Gastrocnemius medialis (tissue), 4 donors: ENCODE results near the gene CEMP1.
"Not testable (repeated sequence)": the region's sequence is repeated elsewhere in the genome, so short reads cannot be mapped to it uniquely, and the experiment has no call there.

ENCODE experiments used
- POLR2A ChIP-seq, 2 donors: fragments of 450-650 bp; IDR thresholded peaks; one replicate each; pipeline ENCODE4 v1.6.1; 2017; ENCODE audit warnings: antibody characterized with exemption in 2 of 2, mild to moderate bottlenecking in 2 of 2, moderate library complexity in 2 of 2
- TF ChIP-seq, protein P1 (sequence below), 5 experiments: fragments of 450-650 bp in 3 of 5; fragments of 200-600 bp in 2 of 5; sonication (generic) in 2 of 5; IDR thresholded peaks in 4 of 5; conservative IDR thresholded peaks in 1 of 5; 1 replicate in 4 of 5; 2 replicates in 1 of 5; pipeline ENCODE4 v1.5.1; 2016 to 2019; ENCODE audit warnings: antibody characterized with exemption in 5 of 5, mild to moderate bottlenecking in 3 of 5, moderate library complexity in 3 of 5

DNA sequence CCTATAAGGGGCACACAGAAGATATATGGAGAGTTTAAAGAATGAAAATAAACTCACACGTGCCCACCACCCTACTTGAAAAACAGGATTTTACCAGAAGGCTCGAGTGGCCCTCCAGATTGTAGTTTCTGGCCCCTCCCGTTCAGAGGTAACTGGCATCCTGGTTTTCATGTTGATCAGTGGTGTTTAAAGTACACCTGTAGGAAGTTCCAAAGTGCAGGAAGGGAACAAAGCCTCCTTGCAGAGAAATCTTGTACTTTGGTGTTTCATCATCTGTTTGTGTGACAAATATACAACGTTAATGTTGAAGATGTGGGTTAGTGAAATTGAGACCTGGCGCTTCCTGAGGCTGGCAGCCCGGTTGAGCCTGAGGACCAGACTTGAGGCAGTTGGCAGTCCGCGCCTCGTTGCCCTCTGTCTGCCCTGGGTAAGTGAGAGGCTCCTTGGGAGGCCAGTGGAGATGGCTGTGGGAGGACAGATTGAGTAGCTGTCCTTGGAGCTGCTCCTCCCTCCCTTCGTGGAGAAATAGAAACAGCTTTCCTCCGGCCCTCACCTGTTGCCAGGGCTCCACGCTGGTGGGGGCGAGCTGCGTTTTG is 19.2 kb upstream of the CEMP1 start:
- TF ChIP-seq, protein P1, sequence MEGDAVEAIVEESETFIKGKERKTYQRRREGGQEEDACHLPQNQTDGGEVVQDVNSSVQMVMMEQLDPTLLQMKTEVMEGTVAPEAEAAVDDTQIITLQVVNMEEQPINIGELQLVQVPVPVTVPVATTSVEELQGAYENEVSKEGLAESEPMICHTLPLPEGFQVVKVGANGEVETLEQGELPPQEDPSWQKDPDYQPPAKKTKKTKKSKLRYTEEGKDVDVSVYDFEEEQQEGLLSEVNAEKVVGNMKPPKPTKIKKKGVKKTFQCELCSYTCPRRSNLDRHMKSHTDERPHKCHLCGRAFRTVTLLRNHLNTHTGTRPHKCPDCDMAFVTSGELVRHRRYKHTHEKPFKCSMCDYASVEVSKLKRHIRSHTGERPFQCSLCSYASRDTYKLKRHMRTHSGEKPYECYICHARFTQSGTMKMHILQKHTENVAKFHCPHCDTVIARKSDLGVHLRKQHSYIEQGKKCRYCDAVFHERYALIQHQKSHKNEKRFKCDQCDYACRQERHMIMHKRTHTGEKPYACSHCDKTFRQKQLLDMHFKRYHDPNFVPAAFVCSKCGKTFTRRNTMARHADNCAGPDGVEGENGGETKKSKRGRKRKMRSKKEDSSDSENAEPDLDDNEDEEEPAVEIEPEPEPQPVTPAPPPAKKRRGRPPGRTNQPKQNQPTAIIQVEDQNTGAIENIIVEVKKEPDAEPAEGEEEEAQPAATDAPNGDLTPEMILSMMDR (IDR thresholded peaks at IDR 0.05 in 4 of 5, conservative IDR thresholded peaks at IDR 0.05 in 1 of 5), result not testable (repeated sequence)
- not testable (repeated sequence) for TF ChIP-seq POLR2A (IDR thresholded peaks at IDR 0.05)
